HEK293 (cell line): ENCODE measurements around the gene SPPL2B.

Experiments
- CTCF ChIP-seq: fragments of 450-650 bp; formaldehyde crosslinking; IDR thresholded peaks from 2 replicates; pipeline ENCODE4 v1.5.1; 2016; ENCODE audit warnings: missing biosample characterization, missing genetic modification characterization
- ELK4 ChIP-seq: IDR thresholded peaks from 2 replicates; pipeline ENCODE4 v1.6.1; 2011; ENCODE audit warnings: mild to moderate bottlenecking, low read depth, low read length, borderline replicate concordance
- ZNF138 ChIP-seq: fragments of 450-650 bp; formaldehyde crosslinking; IDR thresholded peaks from 2 replicates; pipeline ENCODE4 v1.5.1; 2016; ENCODE audit warnings: missing biosample characterization, missing genetic modification characterization, borderline replicate concordance
- ZNF146 ChIP-seq: fragments of 450-650 bp; formaldehyde crosslinking; IDR thresholded peaks from 2 replicates; pipeline ENCODE4 v1.5.1; 2016; ENCODE audit warnings: missing biosample characterization, missing genetic modification characterization
- ZNF2 ChIP-seq: fragments of 450-650 bp; formaldehyde crosslinking; IDR thresholded peaks from 2 replicates; pipeline ENCODE4 v1.5.1; 2016; ENCODE audit warnings: missing biosample characterization, missing genetic modification characterization
- ZNF561 ChIP-seq: fragments of 450-650 bp; IDR thresholded peaks from 2 replicates; pipeline ENCODE4 v1.5.1; 2018; ENCODE audit warnings: missing biosample characterization, missing genetic modification characterization, borderline replicate concordance
- ZNF692 ChIP-seq: fragments of 450-650 bp; formaldehyde crosslinking; IDR thresholded peaks from 2 replicates; pipeline ENCODE4 v1.5.1; 2016; ENCODE audit warnings: missing biosample characterization, missing genetic modification characterization

- TF ChIP-seq ZNF138 (tag by site-specific recombination) (no peak), ELK4 (no peak), ZNF692 (tag by site-specific recombination) (no peak), CTCF (tag by site-specific recombination) (no peak), ZNF146 (tag by site-specific recombination) (no peak), ZNF2 (tag by site-specific recombination) (no peak), ZNF561 (tag by site-specific recombination) (no peak)
These were observed 37.9 kb upstream of the SPPL2B start for GRCh38 chr19:2290441-2291184.
